PC-9 (cell line): ENCODE results near the gene KRT34. TPM values are rescaled to one million over a fixed set of nuclear protein-coding genes. Genes with fewer than 3 reads are reported as not detected.
A peak's percentile ranks its signal among the peaks of the same experiment; 100 is the strongest.

ENCODE experiments used
- BruUV-seq: library from RNA; stranded (reverse); fragments of 400-500 nt; replicated peaks from 2 replicates; lab custom pipeline; 2021; lab: Mats Ljungman, UMichigan
- CTCF ChIA-PET: fragments of 300-600 bp; sonication (Branson Sonifier 250); formaldehyde crosslinking; loops from one replicate; lab custom pipeline; 2022; ENCODE audit warnings: antibody characterized with exemption; lab: Charles Lee
- POLR2A ChIA-PET: fragments of 300-600 bp; sonication (Branson Sonifier 250); formaldehyde crosslinking; loops from one replicate; lab custom pipeline; 2022; ENCODE audit warnings: antibody characterized with exemption; ENCODE audit not compliant: unreplicated experiment; lab: Charles Lee
- DNase-seq, 2 experiments: peaks; one replicate each; pipeline versions ENCODE4 v3.0.0 to v3.0.0-alpha.2; 2015 to 2022; ENCODE audit warnings: mixed read lengths in 1 of 2
- H2AFZ ChIP-seq: fragments of 200-600 bp; sonication (generic); 2 replicates; pipeline ENCODE4 v1.8.1; 2017; ENCODE audit warnings: antibody characterized with exemption
- H3F3A ChIP-seq: fragments of 200-600 bp; sonication (generic); 2 replicates; pipeline ENCODE4 v1.8.1; 2017; ENCODE audit warnings: antibody characterized with exemption, mild to moderate bottlenecking, low read depth; ENCODE audit not compliant: insufficient read depth
- H3K27ac ChIP-seq: fragments of 200-600 bp; sonication (generic); 2 replicates; pipeline ENCODE4 v1.6.1; 2016; ENCODE audit warnings: mixed run types
- H3K27me3 ChIP-seq: fragments of 200-600 bp; sonication (generic); 2 replicates; pipeline ENCODE4 v1.6.1; 2016; ENCODE audit warnings: low read depth, mixed run types; ENCODE audit not compliant: insufficient read depth
- H3K36me3 ChIP-seq: fragments of 200-600 bp; sonication (generic); 2 replicates; pipeline ENCODE4 v1.6.1; 2016; ENCODE audit warnings: low read depth, mixed run types
- H3K4me1 ChIP-seq: fragments of 200-600 bp; sonication (generic); replicated peaks from 2 replicates; pipeline ENCODE4 v1.6.1; 2016; ENCODE audit warnings: mixed run types; ENCODE audit not compliant: insufficient read depth
- H3K4me2 ChIP-seq: fragments of 200-600 bp; sonication (generic); 2 replicates; pipeline ENCODE4 v1.6.1; 2017; ENCODE audit warnings: mixed run types
- H3K4me3 ChIP-seq: fragments of 200-600 bp; sonication (generic); 2 replicates; pipeline ENCODE4 v1.6.1; 2016; ENCODE audit warnings: mixed run types
- H3K79me2 ChIP-seq: fragments of 200-600 bp; sonication (generic); 2 replicates; pipeline ENCODE4 v1.6.1; 2017; ENCODE audit warnings: low read depth, mixed run types
- H3K9me2 ChIP-seq: fragments of 200-600 bp; sonication (generic); 2 replicates; pipeline ENCODE4 v1.8.1; 2017; ENCODE audit warnings: mild to moderate bottlenecking; ENCODE audit not compliant: insufficient read depth
- H3K9me3 ChIP-seq: fragments of 200-600 bp; sonication (generic); 2 replicates; pipeline ENCODE4 v1.8.1; 2016; ENCODE audit warnings: low read depth; ENCODE audit not compliant: insufficient read depth
- H4K20me1 ChIP-seq: fragments of 200-600 bp; sonication (generic); 2 replicates; pipeline ENCODE4 v1.8.1; 2017; ENCODE audit not compliant: insufficient read depth
- EZH2 ChIP-seq: fragments of 200-600 bp; sonication (generic); IDR thresholded peaks from 2 replicates; pipeline ENCODE4 v1.8.0; 2017; ENCODE audit warnings: antibody characterized with exemption, low read depth
- intact Hi-C: fragments of 100-400 bp; cut with micrococcal nuclease; formaldehyde crosslinking; loops from one replicate; pipeline ENCODE4 v1.10.0; 2022; ENCODE audit not compliant: unreplicated experiment
- total RNA-seq: library from RNA; stranded (reverse); gene quantifications from 2 replicates; pipeline ENCODE4 v1.2.3, GENCODE V29; 2021
- TF ChIP-seq, protein P1 (sequence below): fragments of 200-600 bp; sonication (generic); conservative IDR thresholded peaks from 2 replicates; pipeline ENCODE4 v1.6.1; 2017; ENCODE audit warnings: mixed run types, antibody characterized with exemption, mild to moderate bottlenecking, moderate library complexity

KRT34 gene
- total RNA-seq, 1 experiment from 2014 or later = 1.4 TPM

DNA sequence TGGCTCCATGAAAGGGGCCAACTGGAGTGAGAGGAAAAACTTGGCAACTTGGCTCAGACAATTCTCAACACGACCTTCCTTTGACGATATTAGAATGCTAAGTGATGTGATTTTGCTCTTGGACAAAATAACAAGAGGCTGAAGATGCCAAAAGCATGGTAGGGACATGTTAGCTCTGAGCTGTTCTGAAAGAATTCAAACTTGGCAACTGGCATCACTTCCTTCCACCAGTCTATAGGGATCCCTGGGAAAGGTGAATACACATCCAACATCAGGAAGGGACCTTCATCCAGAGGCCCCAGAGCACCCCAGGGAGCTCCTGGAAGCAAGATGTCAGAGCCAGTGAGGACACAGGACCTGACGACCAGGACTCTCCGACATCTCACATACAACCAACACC, 38.0 kb upstream of the KRT34 start:
- Histone ChIP-seq H3K27ac (no peak overlapping the region), H4K20me1 (no peaks in the 10 kb centered on the region), H3K4me1 (peaks cover 67% of the 10 kb centered on the region), H3K79me2 (no peaks in the 10 kb centered on the region), H3K4me3 (no peak overlapping the region), H3K4me2 (peak overlapping the region; percentile 32; the same call in 1 of the 2 replicates), H3K9me3 (no peaks in the 10 kb centered on the region), H3K9me2 (no peaks in the 10 kb centered on the region), H3K36me3 (no peaks in the 10 kb centered on the region), H3K27me3 (no peaks in the 10 kb centered on the region), H3F3A (peaks cover 35% of the 10 kb centered on the region), H2AFZ (no peak overlapping the region)
- intact Hi-C loops = no loop called here
- TF ChIP-seq EZH2 = no peak
- TF ChIP-seq, protein P1, sequence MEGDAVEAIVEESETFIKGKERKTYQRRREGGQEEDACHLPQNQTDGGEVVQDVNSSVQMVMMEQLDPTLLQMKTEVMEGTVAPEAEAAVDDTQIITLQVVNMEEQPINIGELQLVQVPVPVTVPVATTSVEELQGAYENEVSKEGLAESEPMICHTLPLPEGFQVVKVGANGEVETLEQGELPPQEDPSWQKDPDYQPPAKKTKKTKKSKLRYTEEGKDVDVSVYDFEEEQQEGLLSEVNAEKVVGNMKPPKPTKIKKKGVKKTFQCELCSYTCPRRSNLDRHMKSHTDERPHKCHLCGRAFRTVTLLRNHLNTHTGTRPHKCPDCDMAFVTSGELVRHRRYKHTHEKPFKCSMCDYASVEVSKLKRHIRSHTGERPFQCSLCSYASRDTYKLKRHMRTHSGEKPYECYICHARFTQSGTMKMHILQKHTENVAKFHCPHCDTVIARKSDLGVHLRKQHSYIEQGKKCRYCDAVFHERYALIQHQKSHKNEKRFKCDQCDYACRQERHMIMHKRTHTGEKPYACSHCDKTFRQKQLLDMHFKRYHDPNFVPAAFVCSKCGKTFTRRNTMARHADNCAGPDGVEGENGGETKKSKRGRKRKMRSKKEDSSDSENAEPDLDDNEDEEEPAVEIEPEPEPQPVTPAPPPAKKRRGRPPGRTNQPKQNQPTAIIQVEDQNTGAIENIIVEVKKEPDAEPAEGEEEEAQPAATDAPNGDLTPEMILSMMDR = no peak
- DNase-seq = no peak
- POLR2A ChIA-PET = interaction anchor here (0.6 kb wide), 1 partner anchor 234 kb away, joined by 4 read pairs; no protein-coding TSS in a partner anchor
- no TSS peak for BruUV-seq
- CTCF ChIA-PET = no interaction called here

DNA sequence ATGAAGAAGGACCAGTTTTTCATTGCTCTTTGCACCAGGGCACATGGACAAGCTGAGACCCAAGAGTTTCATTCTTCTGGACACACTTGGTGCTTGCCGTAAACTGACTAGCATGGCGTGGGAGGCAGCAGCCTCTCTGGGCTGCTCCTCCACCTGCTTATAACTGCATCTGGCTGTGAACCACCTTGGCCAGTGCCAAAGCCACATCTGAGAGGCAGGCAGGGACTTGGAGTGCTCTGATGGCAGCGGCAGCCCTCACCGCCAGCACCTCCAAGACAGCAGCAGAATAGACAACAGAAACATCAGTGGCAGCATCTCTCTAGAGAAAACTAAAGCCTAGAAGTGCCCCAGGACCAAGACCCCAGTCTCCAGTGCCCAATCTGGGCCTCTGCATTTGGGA, 37.6 kb upstream of the KRT34 start:
- H3K9me2 ChIP-seq = no peaks in the 10 kb centered on the region
- no peak overlapping the region for H2AFZ ChIP-seq
- H3K4me2 ChIP-seq = 0 out of 2 replicates have a peak overlapping the region, but pooled peaks have one; percentile 65
- TF ChIP-seq EZH2 = no peak
- TF ChIP-seq, protein P1 = no peak
- ChIA-PET POLR2A (interaction anchor here (0.6 kb wide), 1 partner anchor 235 kb away, joined by 4 read pairs; no protein-coding TSS in a partner anchor), CTCF (interaction anchor here (0.9 to 1.0 kb wide), 2 partner anchors 78 to 513 kb away, joined by 3 read pairs; no protein-coding TSS in a partner anchor)
- H3K27me3 ChIP-seq = no peaks in the 10 kb centered on the region
- H3K27ac ChIP-seq = 0 out of 2 replicates have a peak overlapping the region, but pooled peaks have one; percentile 89
- H3K79me2 ChIP-seq = no peaks in the 10 kb centered on the region
- BruUV-seq = no TSS peak
- peaks cover 35% of the 10 kb centered on the region for H3F3A ChIP-seq
- intact Hi-C loops = loop anchor here (5.0 kb wide), 2 partner anchors 248 to 512 kb away; no protein-coding TSS in a partner anchor
- H3K36me3 ChIP-seq = no peaks in the 10 kb centered on the region
- no peaks in the 10 kb centered on the region for H4K20me1 ChIP-seq
- no peak for DNase-seq
- H3K4me3 ChIP-seq = no peak overlapping the region
- H3K9me3 ChIP-seq = no peaks in the 10 kb centered on the region
- peaks cover 69% of the 10 kb centered on the region for H3K4me1 ChIP-seq

DNA sequence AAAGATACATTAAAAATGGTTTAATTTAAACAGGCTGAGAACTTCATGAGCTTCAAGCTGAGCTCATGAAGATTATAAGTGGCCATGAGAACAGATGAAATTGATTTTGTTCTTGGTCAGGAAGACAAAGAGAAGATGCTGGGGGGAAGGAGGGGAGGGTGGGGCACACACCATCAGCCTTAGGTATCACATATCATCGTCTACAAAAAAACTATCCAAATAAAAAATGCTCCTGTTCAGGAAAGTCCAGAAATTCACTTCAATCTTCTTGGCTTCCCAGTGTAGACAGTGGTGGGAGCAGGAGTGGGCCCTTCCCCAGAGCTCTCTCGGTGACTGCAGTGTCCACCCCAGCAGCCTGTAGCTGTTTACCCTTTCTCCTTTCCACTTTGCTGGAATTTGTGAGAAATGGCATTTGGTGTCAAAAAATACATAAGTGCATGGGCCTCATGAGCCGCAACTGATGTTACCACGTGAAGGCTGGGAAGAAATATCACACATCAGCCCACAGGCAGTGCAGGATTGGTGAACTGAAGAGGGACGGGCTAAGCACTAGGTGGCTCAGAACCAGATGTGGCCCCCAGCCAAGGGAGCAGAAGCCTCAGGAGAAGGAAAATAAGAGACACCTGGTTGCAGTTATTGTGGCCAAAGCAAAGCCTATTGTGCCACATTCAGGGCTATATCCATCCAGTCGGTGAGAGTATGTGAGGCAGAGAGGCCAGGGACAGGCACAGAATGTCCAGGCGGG, 36.2 kb upstream of the KRT34 start:
- Histone ChIP-seq H3K9me3 (no peaks in the 10 kb centered on the region), H3K4me1 (peaks cover 73% of the 10 kb centered on the region), H3K9me2 (no peaks in the 10 kb centered on the region), H3K27ac (peak overlapping the region; percentile 89), H3F3A (peaks cover 35% of the 10 kb centered on the region), H3K79me2 (no peaks in the 10 kb centered on the region), H3K4me3 (no peak overlapping the region; the same call in 1 of the 2 replicates), H4K20me1 (no peaks in the 10 kb centered on the region), H2AFZ (no peak overlapping the region), H3K4me2 (peak overlapping the region; percentile 65), H3K36me3 (no peaks in the 10 kb centered on the region), H3K27me3 (no peaks in the 10 kb centered on the region)
- intact Hi-C loops = loop anchor here (5.0 kb wide), 2 partner anchors 249 to 511 kb away; no protein-coding TSS in a partner anchor
- POLR2A ChIA-PET = interaction anchor here (0.5 to 2.0 kb wide), 6 partner anchors 14 to 111 kb away, joined by 3 to 9 read pairs (median 4); partner anchors contain the start of gene KRT13
- CTCF ChIA-PET = interaction anchor here (0.6 to 1.8 kb wide), 7 partner anchors 8 to 130 kb away, joined by 3 to 13 read pairs (median 6); no protein-coding TSS in a partner anchor
- BruUV-seq = no TSS peak
- peak in 1 of 2 experiments; percentile 63 for DNase-seq
- no peak for TF ChIP-seq EZH2
- TF ChIP-seq, protein P1 = no peak
